ENCODE measurements around the gene SPATS2. TPM values are rescaled to one million over a fixed set of nuclear protein-coding genes. Genes with fewer than 3 reads are reported as not detected.
"Not testable (repeated sequence)": the region's sequence is repeated elsewhere in the genome, so short reads cannot be mapped to it uniquely, and the experiment has no call there.

The SPATS2 gene
- total RNA-seq, 1 donor from 2014 or later = 29.9 TPM

DNA sequence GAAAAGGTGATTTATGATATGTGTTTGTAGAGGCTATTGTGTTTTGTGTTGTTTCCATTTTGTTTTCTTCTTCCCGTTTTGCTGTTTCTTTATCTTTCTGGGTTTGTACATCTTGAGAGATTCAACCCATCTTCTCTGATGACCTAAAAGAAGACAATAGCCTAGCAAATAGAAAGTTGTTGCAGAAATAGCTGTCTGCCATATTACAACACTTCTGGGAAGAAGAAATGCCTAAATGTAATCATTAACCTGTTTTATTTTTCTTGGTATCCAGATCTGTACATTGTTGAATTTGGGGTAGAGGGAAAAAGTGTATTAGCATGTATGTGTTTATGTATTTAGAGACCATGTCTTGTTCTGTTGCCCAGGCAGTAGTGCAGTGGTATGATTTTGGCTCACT lies 50.3 kb downstream of the SPATS2 start:
- H3K4me3 ChIP-seq (ENCODE audit: low read depth, low read length) = no peak overlapping the region
- TF ChIP-seq, protein P1, sequence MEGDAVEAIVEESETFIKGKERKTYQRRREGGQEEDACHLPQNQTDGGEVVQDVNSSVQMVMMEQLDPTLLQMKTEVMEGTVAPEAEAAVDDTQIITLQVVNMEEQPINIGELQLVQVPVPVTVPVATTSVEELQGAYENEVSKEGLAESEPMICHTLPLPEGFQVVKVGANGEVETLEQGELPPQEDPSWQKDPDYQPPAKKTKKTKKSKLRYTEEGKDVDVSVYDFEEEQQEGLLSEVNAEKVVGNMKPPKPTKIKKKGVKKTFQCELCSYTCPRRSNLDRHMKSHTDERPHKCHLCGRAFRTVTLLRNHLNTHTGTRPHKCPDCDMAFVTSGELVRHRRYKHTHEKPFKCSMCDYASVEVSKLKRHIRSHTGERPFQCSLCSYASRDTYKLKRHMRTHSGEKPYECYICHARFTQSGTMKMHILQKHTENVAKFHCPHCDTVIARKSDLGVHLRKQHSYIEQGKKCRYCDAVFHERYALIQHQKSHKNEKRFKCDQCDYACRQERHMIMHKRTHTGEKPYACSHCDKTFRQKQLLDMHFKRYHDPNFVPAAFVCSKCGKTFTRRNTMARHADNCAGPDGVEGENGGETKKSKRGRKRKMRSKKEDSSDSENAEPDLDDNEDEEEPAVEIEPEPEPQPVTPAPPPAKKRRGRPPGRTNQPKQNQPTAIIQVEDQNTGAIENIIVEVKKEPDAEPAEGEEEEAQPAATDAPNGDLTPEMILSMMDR (conservative IDR thresholded peaks at IDR 0.05; ENCODE audit: low read depth, low read length) = no peak
- DNase-seq (ENCODE audit: low read depth) = no peak

DNA sequence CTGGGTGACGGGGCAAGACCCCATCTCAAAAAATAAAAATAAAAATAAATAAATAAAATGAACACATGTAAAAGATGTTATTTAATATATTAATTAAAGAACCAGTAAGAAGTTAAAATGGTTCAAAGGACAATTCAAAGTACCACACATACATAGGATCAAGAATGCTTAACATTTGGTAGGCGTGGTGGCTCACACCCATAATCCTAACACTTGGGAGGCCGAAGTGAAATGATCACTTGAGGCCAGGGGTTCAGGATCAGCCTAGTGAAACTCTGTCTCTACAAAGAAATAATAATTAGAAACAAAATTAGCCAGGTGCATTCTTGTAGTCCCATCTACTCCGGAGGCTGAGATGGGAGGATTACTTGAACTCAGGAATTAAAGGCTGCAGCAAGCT lies 53.3 kb downstream of the SPATS2 start:
- TF ChIP-seq, protein P1 (conservative IDR thresholded peaks at IDR 0.05; ENCODE audit: low read depth, low read length) = no peak
- no peak overlapping the region for H3K4me3 ChIP-seq (ENCODE audit: low read depth, low read length)
- DNase-seq (ENCODE audit: low read depth) = no peak

DNA sequence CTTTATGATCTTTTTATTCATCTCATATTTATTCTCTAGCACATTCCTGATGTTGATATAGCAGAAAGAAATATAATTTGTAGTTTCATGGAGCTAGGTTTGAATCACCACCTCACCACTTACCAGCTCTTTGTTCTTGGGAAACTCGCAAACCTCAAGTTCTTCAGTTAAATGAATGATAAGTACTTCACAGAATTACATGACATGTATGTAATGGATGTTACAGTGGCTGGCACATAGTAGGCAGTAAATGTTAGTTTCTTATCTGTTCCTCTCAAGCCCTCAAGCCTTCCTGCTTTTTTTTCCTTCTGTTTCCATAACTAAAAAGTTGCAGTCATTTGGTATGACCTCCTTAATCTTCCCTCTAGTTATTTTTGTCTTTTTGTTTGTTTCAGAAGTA lies 54.9 kb downstream of the SPATS2 start:
- no peak for DNase-seq (ENCODE audit: low read depth)
- no peak overlapping the region for H3K4me3 ChIP-seq (ENCODE audit: low read depth, low read length)
- TF ChIP-seq, protein P1 (conservative IDR thresholded peaks at IDR 0.05; ENCODE audit: low read depth, low read length) = no peak

DNA sequence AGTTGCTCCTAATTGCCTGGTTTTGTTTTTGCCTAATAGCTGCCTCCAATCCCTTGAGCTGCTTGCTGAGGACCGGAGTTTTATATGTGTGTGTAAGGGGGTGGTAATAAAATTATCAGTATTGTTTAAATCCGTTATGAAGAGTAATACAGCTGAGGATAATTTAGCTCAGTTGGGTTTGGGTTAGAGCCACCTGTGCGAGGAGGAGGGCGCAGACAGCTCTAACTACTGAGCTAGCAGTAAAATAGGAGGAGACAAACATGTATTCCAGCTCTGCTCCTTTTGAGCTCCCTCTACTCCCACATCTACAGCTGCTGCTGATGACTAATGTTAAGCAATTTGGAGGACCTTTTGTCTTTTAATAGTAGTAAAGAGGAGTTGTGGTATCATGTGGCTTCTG lies 61.5 kb downstream of the SPATS2 start:
- peak; percentile 20 for DNase-seq (ENCODE audit: low read depth)
- TF ChIP-seq, protein P1 (conservative IDR thresholded peaks at IDR 0.05; ENCODE audit: low read depth, low read length) = no peak
- H3K4me3 ChIP-seq (ENCODE audit: low read depth, low read length) = no peak overlapping the region

DNA sequence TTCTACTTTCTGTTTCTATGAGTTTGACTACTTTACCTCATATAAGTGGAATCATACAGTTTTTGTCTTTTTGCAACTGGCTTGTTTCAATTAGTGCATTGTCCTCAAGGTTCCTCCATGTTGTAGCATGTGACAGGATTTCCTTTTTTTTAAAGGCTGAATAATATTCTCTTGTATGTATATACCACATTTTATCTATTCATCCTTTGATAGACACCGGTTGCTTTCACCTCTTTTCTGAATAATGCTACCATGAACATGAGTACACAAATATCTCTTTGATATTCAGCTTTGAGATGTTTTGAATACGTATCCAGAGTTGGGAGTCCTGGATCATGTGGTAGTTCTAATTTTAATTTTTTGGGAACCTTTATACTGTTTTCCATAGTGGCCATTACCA lies 65.4 kb downstream of the SPATS2 start:
- TF ChIP-seq, protein P1 (conservative IDR thresholded peaks at IDR 0.05; ENCODE audit: low read depth, low read length) = no peak
- no peak for DNase-seq (ENCODE audit: low read depth)
- no peak overlapping the region for H3K4me3 ChIP-seq (ENCODE audit: low read depth, low read length)

DNA sequence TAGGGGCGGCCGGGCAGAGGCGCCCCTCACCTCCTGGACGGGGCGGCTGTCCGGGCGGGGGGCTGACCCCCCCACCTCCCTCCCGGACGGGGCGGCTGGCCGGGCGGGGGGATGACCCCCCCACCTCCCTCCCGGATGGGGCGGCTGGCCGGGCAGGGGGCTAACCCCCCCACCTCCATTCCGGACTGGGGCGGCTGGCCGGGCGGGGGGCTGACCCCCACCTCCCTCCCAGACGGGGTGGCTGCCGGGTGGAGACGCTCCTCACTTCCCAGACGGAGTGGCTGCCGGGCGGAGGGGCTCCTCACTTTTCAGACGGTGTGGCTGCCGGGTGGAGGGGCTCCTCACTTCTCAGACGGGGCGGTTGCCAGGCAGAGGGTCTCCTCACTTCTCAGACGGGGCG lies 69.5 kb downstream of the SPATS2 start:
- DNase-seq (ENCODE audit: low read depth); H3K4me3 ChIP-seq (ENCODE audit: low read depth, low read length): not testable (repeated sequence)

DNA sequence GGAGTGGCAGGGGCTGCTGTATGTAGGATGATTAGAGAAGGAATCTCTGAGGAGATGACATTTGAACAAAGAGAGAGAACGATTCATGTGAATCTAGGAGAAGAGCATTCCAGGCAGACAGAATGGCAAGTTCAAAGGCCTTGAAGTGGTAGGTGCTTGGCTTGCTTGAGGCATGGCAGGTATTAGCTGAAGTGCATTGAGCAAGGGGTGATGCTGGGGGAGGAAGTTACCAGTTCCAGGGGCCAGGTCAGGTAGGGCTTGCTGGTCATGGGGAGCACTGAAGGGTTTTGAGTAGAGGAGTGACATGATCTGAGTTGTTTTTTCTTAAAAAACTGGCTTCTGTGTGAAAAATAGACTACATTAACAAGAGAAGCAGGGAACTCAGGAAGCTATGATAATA lies 71.8 kb downstream of the SPATS2 start:
- TF ChIP-seq, protein P1 (conservative IDR thresholded peaks at IDR 0.05; ENCODE audit: low read depth, low read length) = no peak
- no peak for DNase-seq (ENCODE audit: low read depth)
- no peak overlapping the region for H3K4me3 ChIP-seq (ENCODE audit: low read depth, low read length)

DNA sequence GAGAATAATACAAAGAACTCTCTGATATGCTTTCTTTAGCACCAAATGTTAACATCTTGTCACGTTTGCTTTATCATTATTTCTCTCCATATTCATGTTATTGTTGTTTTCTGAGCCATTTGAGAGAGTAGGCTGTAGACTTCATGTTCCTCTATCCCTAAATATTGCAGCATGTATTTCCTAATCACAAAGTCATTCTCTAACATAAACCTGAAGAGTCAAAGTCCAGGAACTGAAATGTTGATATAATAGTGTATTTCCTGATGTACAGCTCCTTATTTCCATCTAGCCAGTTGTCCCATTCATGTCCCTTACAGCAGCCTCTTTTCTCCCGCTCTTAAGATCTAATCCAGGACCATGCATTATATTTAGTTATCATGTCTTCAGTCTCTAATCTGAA lies 72.8 kb downstream of the SPATS2 start:
- H3K4me3 ChIP-seq (ENCODE audit: low read depth, low read length) = no peak overlapping the region
- TF ChIP-seq, protein P1 (conservative IDR thresholded peaks at IDR 0.05; ENCODE audit: low read depth, low read length) = no peak
- DNase-seq (ENCODE audit: low read depth) = no peak
